Measurements from ENCODE around the gene AGMO. TPM values are rescaled to one million over a fixed set of nuclear protein-coding genes. Genes with fewer than 3 reads are reported as not detected.
"Not testable (repeated sequence)": the region's sequence is repeated elsewhere in the genome, so short reads cannot be mapped to it uniquely, and the experiment has no call there.

AGMO gene
- total RNA-seq, 6 experiments from 2014 or later: 20.8 to 58.9 (median 33.7) TPM

DNA sequence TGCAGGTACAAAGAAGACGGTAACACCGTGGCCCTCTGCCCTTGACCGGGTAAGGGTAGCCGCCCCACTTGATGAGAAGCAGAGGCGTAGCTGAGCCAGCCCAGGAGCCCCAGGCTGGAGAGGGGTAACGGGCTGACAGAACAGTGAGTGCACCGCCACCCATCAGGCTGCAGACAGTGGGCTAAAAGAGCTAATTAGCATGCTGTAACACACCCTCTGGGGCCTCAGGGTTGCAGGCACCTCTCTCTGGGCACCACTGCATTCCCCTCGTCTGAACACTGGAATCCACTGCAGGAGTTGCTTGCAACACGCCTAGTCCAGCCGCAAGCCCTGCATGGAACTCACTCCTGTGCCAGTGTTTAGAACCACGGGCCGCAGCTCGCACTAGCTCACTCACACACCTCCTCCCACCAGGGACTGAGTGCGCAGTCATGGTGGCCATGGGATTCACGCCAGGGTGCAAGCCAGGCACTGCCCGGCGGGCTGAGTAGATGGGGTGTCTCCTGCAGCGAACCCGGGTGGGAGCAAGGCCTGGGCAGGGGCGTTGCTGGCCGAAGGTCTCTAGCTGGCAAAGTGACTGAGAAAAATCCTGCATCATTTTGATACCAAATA, 36.1 kb downstream of the AGMO start:
- no peak overlapping the region for H3K27ac ChIP-seq
- no peak overlapping the region for H3K4me3 ChIP-seq
- H3K36me3 ChIP-seq: no peaks in the 10 kb centered on the region
- H3K4me1 ChIP-seq: no peaks in the 10 kb centered on the region
- no peaks in the 10 kb centered on the region for H3K27me3 ChIP-seq
- ATAC-seq (peak in 1 of 4 donors; percentile 31), DNase-seq (no peak)
- no peaks in the 10 kb centered on the region for H3K9me3 ChIP-seq
- intact Hi-C loops (cut with DNase I): no loop called here
- no peak for TF ChIP-seq CTCF (IDR thresholded peaks at IDR 0.05)
- no peak for TF ChIP-seq POLR2A (IDR thresholded peaks at IDR 0.05)
- WGBS (ENCODE audit: insufficient coverage, low coverage, low lambda C conversion rate, missing lambda C conversion rate): 95% methylated on average over 4 of the region's 21 CpGs

- intact Hi-C loops (cut with DNase I): no loop called here
- 78% methylated on average over 1 of the region's 1 CpG for WGBS (ENCODE audit: insufficient coverage, low coverage, low lambda C conversion rate, missing lambda C conversion rate)
- Histone ChIP-seq H3K36me3 (no peaks in the 10 kb centered on the region), H3K27ac (no peak overlapping the region), H3K4me1 (no peaks in the 10 kb centered on the region), H3K4me3 (no peak overlapping the region), H3K27me3 (no peaks in the 10 kb centered on the region), H3K9me3 (peaks cover 0 to 5% (median 0%) of the 10 kb centered on the region in 4 donors)
- no peak for ATAC-seq
- no peak for DNase-seq
- TF ChIP-seq CTCF (IDR thresholded peaks at IDR 0.05) (no peak), POLR2A (IDR thresholded peaks at IDR 0.05) (no peak)
Measured at GRCh38 chr7:15524077-15524476, 37.7 kb downstream of the AGMO start.

GRCh38 chr7:15517865-15518264, 44.0 kb downstream of the AGMO start:
- H3K9me3 ChIP-seq; H3K4me3 ChIP-seq; DNase-seq; H3K27ac ChIP-seq; H3K4me1 ChIP-seq; intact Hi-C loops (cut with DNase I); H3K36me3 ChIP-seq; ATAC-seq; H3K27me3 ChIP-seq: not testable (repeated sequence)
- WGBS (ENCODE audit: insufficient coverage, low coverage, low lambda C conversion rate, missing lambda C conversion rate): 57% methylated on average over 1 of the region's 7 CpGs

- no peak overlapping the region for H3K27ac ChIP-seq
- no peaks in the 10 kb centered on the region for H3K36me3 ChIP-seq
- ATAC-seq (no peak), DNase-seq (no peak)
- TF ChIP-seq POLR2A (IDR thresholded peaks at IDR 0.05): no peak
- TF ChIP-seq CTCF (IDR thresholded peaks at IDR 0.05): no peak
- H3K4me1 ChIP-seq: no peaks in the 10 kb centered on the region
- intact Hi-C loops (cut with DNase I): no loop called here
- peaks cover 0 to under 1% (median 0%) of the 10 kb centered on the region in 4 donors for H3K9me3 ChIP-seq
- 44% methylated on average over 4 of the region's 4 CpGs for WGBS (ENCODE audit: insufficient coverage, low coverage, low lambda C conversion rate, missing lambda C conversion rate)
- no peak overlapping the region for H3K4me3 ChIP-seq
- no peaks in the 10 kb centered on the region for H3K27me3 ChIP-seq
Measured at GRCh38 chr7:15515252-15515651, 46.6 kb downstream of the AGMO start.

DNA sequence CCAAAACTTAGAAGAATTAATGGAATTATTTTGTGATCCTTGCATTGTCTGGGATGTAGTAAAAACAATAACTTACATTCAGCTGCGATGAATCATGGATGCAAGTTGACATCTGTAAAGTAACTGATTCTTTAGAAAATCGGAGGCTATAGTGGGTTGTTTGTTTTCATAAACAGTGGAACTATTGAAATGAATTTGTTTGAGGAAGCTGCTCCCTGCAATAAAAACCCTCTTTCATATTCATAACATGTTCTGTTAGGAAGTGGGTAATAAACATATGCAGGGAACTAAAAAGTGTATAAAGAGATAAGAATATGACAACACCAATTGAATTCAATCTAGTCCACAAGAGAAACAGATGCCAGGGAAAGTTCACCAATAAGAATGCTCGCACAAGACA, 53.6 kb downstream of the AGMO start:
- Histone ChIP-seq H3K4me1 (peaks cover 0 to 10% (median 0%) of the 10 kb centered on the region in 4 donors), H3K27me3 (no peaks in the 10 kb centered on the region), H3K9me3 (no peaks in the 10 kb centered on the region), H3K27ac (no peak overlapping the region), H3K36me3 (no peaks in the 10 kb centered on the region), H3K4me3 (no peak overlapping the region)
- intact Hi-C loops (cut with DNase I): no loop called here
- TF ChIP-seq POLR2A (IDR thresholded peaks at IDR 0.05): no peak
- TF ChIP-seq CTCF (IDR thresholded peaks at IDR 0.05): no peak
- no peak for DNase-seq
- no peak for ATAC-seq
- 77% methylated on average over 3 of the region's 3 CpGs for WGBS (ENCODE audit: insufficient coverage, low coverage, low lambda C conversion rate, missing lambda C conversion rate)

All from right lobe of liver (tissue), 6 donors.